RCC 7860 (cell line): ENCODE data around the gene NUP54.

ENCODE experiments used
- DNase-seq: peaks from one replicate; pipeline ENCODE4 v3.0.0-alpha.2; 2015; ENCODE audit warnings: low spot score
- FAIRE-seq: peaks from 2 replicates; lab custom pipeline; 2012; peaks lifted over from hg19 to GRCh38; lab: Jason Lieb, UNC

The NUP54 gene, protein sequence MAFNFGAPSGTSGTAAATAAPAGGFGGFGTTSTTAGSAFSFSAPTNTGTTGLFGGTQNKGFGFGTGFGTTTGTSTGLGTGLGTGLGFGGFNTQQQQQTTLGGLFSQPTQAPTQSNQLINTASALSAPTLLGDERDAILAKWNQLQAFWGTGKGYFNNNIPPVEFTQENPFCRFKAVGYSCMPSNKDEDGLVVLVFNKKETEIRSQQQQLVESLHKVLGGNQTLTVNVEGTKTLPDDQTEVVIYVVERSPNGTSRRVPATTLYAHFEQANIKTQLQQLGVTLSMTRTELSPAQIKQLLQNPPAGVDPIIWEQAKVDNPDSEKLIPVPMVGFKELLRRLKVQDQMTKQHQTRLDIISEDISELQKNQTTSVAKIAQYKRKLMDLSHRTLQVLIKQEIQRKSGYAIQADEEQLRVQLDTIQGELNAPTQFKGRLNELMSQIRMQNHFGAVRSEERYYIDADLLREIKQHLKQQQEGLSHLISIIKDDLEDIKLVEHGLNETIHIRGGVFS

GRCh38 chr4:76148142-76148865, at the start of gene NUP54:
TSS of gene NUP54 (minus strand) at chr4:76148397. CDS start at chr4:76148374, 23 bp downstream.
- DNase-seq (peak; percentile 79), FAIRE-seq (peak; percentile 66)

GRCh38 chr4:76197031-76197743, 49.0 kb upstream of the NUP54 start:
- peak; percentile 66 for DNase-seq
- FAIRE-seq: peak; percentile 44

GRCh38 chr4:76196376-76196775, 48.2 kb upstream of the NUP54 start:
- DNase-seq (no peak), FAIRE-seq (no peak)

DNA sequence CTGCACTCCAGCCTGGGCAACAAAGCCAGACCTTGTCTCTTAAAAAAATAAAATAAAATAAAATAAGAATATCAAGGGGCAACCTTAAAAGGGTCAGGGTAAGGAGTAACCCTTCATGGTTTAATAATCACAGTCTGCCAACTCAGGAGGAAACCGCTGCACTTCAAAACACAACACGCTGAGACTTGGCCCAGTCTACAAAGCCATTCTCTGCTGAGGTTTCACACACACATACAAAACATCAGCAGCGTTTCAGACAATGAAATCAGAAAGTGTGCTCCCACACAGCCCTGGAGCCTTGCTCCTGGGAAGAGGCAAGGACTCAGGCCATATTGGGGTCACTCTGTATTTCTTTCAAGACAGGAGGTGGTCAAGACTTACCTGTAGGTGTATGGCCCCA, 47.1 kb upstream of the NUP54 start:
- FAIRE-seq: no peak
- DNase-seq: no peak

DNA sequence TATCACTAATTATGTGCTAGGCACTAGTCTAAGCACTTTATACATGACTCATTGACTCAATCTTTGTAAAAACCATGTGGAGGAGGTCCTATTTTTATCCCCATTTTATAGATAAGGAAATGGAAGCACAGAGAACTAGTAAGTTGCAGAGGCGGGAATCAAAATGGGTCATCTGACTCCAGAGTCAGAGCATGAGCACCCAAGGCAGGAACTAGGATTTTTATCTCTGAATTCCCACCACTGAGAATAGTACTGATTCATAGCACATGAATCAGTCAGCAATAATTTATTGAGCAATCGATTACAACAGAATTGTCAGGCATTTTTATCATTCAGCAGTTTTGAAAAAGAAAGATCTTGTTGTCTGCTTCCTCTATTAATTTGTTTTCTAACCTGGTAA, 46.1 kb upstream of the NUP54 start:
- FAIRE-seq: peak; percentile 58
- DNase-seq: peak; percentile 76

- FAIRE-seq: no peak
- DNase-seq: no peak
Observed at GRCh38 chr4:76192236-76192635, 44.0 kb upstream of the NUP54 start.

- DNase-seq: no peak
- no peak for FAIRE-seq
Observed at GRCh38 chr4:76188557-76188956, 40.4 kb upstream of the NUP54 start.

DNA sequence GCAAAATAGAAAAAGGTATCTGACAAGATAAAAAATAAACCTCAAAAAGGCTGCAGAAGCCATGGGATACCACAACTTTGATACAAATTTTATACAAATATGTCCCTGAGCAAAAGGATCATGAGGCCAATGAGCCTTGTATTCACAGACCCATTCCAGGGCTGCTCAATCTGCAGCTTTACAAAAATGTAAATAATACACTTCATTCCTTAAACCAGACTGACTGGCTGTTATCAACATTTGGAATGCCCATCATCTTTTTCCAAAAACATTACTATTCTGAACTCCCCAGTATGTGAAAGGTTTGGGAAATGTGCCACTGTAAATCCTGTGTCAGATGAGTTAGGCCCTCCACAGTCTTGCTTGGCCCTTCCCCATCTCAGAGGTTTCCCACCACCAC, 40.0 kb upstream of the NUP54 start:
- DNase-seq (no peak), FAIRE-seq (no peak)

DNA sequence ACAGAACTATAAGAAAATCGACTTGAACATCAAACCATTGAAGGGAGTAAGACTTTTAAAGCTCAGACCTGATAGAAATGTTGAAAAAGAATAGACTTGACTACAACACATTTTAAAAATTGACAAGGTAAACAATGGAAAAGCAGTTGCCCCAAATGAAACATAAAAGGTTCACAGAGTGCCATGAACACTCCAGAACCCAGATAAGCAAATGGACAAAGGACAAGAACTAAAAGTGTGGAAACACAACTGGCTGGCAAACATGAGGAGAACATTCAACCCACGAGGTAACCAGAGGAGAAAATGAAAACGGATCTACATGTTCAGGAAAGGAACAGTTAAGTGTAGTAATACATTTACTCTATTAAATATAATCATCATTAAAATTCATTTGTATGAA, 39.0 kb upstream of the NUP54 start:
- FAIRE-seq: no peak
- DNase-seq: no peak

- no peak for FAIRE-seq
- DNase-seq: no peak
Observed at GRCh38 chr4:76182463-76182862, 34.3 kb upstream of the NUP54 start.

GRCh38 chr4:76179398-76180318, 31.5 kb upstream of the NUP54 start:
- FAIRE-seq: no peak
- peak; percentile 48 for DNase-seq

DNA sequence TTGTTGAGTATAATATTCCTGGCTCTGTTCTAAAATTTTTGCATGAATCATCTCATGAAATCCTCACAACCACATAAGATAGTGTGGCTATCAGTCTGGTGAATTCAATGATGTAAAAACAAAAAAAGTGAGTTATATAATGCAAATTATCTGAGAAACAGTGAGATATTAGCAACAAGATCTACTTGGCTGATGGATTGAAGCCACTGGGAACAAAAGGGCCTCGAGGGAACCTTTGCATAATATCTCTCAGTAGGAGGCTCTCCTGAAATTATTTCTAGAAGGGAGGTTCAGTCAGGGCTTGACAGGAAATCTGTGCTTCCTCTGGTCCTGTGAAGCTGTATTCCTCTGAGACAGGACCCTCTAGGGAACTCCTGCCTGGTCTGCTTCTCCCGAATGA, 30.1 kb upstream of the NUP54 start:
- FAIRE-seq: no peak
- DNase-seq: no peak

- FAIRE-seq: no peak
- DNase-seq: no peak
Observed at GRCh38 chr4:76177709-76178108, 29.5 kb upstream of the NUP54 start.

DNA sequence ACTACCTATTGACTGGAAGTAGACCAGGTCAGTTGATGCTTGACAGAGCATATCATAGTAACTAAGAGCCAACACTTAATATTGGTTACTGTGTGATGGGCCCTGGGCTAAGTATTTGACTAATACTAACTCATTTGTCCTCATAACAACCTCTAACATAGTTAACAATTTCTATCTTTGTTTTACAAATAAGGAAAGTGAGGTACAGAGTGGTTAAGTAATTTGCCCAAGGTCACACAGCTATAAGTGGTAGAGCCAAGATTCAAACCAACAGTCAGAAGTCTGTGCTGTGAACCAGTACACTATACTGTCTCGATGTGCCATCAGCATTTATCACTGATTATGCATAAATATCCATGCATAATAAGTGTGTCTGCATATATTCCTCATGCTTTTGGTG, 27.1 kb upstream of the NUP54 start:
- no peak for DNase-seq
- FAIRE-seq: no peak

DNA sequence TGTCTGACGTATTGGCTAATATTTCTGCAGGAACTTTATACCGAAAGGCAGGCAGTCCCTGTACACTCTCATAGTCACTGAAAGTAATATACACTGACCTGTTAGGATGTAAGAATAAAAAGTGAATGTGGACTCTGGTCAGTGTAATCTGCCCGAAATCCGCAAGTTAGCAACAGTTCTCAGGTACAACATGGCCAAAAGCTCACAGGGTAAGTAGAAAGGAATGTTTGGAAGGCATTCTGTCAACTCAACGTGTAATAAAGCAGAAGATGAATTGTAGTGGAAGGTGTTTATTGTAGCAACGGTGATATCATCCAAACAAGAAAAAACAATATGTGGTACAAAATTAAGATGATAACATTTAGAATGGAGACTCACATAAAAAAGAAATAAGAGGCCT, 26.0 kb upstream of the NUP54 start:
- FAIRE-seq (no peak), DNase-seq (no peak)

- DNase-seq: no peak
- FAIRE-seq: no peak
Observed at GRCh38 chr4:76168688-76169087, 20.5 kb upstream of the NUP54 start.

DNA sequence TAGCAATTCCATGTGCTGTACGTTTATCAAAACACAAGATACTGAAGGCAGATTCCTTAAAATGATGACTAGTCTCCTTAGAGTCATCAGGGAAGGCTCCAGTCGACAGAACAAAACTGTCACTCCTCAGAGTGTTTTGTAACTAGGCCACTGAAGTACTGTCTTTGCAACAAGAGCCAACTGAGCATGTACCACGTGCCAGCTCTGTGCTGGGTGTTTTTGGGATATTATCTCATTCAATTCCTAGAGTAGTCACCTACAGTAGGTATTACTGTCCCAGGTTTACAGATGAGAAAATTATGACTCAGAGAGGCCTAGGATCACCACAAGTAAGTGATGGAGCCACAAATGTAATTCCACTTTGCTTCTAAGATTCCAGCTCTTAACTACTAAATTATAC, 18.3 kb upstream of the NUP54 start:
- DNase-seq (no peak), FAIRE-seq (no peak)

DNA sequence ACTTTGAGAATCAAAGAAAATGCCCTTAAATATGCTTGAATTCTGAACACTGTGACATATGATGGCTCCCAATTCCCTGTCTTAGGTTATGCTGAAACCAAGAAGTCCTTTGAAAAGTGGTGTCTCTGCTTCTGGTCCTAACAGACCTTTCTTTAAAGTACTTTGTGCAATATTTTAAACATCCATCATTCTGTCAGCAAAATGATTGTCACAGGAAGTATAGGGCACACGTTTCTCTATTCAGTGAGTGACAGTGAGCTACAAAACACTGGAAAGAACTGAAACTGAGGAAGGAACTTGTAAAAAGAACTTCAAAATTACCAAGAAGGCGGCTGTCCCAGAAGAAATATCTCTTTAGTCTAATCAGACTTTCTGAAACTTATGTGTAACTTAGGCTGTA, 12.2 kb upstream of the NUP54 start:
- no peak for DNase-seq
- no peak for FAIRE-seq

GRCh38 chr4:76156635-76157034, 8.4 kb upstream of the NUP54 start:
- FAIRE-seq: no peak
- no peak for DNase-seq

GRCh38 chr4:76155979-76156378, 7.8 kb upstream of the NUP54 start:
- DNase-seq (no peak), FAIRE-seq (no peak)
